ENCODE measurements around the gene ENTHD1. TPM values are rescaled to one million over a fixed set of nuclear protein-coding genes. Genes with fewer than 3 reads are reported as not detected.

The ENTHD1 gene, protein sequence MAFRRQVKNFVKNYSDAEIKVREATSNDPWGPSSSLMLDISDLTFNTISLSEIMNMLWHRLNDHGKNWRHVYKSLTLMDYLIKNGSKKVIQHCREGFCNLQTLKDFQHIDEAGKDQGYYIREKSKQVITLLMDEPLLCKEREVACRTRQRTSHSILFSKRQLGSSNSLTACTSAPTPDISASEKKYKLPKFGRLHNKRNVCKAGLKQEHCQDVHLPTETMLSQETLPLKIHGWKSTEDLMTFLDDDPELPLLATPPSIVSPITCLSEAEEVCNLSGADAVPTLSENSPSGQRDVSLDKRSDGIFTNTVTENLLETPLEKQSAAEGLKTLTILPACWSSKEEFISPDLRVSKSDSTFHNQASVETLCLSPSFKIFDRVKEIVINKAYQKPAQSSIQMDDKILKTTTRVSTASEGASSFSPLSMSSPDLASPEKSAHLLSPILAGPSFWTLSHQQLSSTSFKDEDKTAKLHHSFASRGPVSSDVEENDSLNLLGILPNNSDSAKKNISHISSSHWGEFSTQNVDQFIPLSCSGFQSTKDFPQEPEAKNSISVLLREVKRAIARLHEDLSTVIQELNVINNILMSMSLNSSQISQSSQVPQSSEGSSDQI
- total RNA-seq (2022; extraction: Qiagen RNA extraction; ENCODE audit: low read depth), result not detected in 5 replicates

GRCh38 chr22:39893526-39893925, at the start of gene ENTHD1:
TSS of gene ENTHD1 (minus strand) at chr22:39893760. CDS start at chr22:39887748, 6,012 bp downstream.

GRCh38 chr22:39900306-39901227, 7.0 kb upstream of the ENTHD1 start, which contains the start of gene GRAP2:
TSS of gene GRAP2 (plus strand) at chr22:39901084. CDS start at chr22:39947107, 46,023 bp downstream.

Other genes with a start within 250 kb of the ENTHD1 start
- gene GRAP2, start 7.3 kb upstream of the ENTHD1 start, total RNA-seq (2022; extraction: Qiagen RNA extraction; ENCODE audit: low read depth), result not detected in 5 replicates
- gene TMA7B, start 66.6 kb upstream of the ENTHD1 start, total RNA-seq (2022; extraction: Qiagen RNA extraction; ENCODE audit: low read depth), result not detected in 5 replicates
- gene FAM83F, start 101.2 kb upstream of the ENTHD1 start, total RNA-seq (2022; extraction: Qiagen RNA extraction; ENCODE audit: low read depth), result not detected in 5 replicates

All from A549 treated with RU486 at 1 μM for 4 hours (cell line).